GM12875 (cell line): Measurements from ENCODE around the gene PLA2G4E.

Experiments
- H3K4me3 ChIP-seq: one replicate; pipeline ENCODE4 v1.5.1; 2011; ENCODE audit warnings: low read depth, low read length, control low read depth
- TF ChIP-seq, protein P1 (sequence below): IDR thresholded peaks from 2 replicates; pipeline ENCODE4 v1.5.1; 2011; ENCODE audit warnings: low read depth, mild to moderate bottlenecking, control low read depth, inconsistent platforms, low read length, moderate library complexity, borderline replicate concordance; ENCODE audit not compliant: insufficient read depth

PLA2G4E gene

DNA sequence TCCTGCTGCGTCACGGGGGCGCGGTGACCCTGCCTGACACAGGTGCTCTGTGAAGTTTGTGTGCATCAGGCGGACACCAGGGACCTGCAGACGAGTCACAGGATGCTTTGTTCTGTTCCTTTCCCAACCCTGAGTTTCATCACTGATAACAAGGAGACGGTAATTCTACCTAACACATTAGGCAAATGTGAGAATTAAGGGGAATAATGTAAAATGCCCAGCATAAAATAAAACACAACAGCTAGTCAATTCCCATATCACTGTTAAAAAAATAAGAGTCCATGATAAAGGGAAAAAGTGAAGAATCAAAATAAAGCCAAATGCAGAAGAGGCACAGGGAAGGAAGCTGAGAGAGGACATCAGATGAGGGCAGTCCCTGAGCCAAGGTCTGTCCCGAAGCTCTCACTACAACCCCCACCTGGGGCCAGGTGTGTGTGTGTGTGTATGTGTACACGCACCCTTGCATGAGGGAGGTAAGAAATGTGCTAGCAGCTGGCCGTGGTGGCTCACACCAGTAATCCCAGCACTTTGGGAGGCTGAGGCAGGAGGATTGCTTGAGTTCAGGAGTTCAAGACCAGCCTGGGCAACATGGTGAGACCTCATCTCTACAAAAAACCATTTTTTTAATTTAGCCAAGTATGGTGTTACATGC, 46.0 kb upstream of the PLA2G4E start:
- TF ChIP-seq, protein P1, sequence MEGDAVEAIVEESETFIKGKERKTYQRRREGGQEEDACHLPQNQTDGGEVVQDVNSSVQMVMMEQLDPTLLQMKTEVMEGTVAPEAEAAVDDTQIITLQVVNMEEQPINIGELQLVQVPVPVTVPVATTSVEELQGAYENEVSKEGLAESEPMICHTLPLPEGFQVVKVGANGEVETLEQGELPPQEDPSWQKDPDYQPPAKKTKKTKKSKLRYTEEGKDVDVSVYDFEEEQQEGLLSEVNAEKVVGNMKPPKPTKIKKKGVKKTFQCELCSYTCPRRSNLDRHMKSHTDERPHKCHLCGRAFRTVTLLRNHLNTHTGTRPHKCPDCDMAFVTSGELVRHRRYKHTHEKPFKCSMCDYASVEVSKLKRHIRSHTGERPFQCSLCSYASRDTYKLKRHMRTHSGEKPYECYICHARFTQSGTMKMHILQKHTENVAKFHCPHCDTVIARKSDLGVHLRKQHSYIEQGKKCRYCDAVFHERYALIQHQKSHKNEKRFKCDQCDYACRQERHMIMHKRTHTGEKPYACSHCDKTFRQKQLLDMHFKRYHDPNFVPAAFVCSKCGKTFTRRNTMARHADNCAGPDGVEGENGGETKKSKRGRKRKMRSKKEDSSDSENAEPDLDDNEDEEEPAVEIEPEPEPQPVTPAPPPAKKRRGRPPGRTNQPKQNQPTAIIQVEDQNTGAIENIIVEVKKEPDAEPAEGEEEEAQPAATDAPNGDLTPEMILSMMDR: no peak
- no peak overlapping the region for H3K4me3 ChIP-seq

DNA sequence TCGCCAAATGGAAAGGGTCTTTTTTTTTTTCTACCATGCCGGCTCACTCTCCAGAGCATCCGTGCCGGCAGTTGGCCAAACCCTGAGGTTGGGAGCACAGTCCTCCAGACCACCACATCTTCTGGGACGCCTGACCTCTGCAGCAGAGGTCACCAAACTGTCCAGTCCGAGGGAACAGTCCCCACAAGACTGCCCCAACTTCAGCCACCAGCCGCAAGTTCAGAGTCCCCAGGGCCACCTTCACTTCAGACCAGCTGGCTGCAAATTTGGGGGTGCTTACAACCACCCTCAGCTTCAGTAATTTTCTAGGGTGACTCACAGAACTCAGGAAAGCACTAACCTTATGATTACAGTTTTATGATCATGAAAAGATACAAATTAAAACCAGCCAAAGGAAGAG, 44.6 kb upstream of the PLA2G4E start:
- TF ChIP-seq, protein P1: no peak
- no peak overlapping the region for H3K4me3 ChIP-seq

DNA sequence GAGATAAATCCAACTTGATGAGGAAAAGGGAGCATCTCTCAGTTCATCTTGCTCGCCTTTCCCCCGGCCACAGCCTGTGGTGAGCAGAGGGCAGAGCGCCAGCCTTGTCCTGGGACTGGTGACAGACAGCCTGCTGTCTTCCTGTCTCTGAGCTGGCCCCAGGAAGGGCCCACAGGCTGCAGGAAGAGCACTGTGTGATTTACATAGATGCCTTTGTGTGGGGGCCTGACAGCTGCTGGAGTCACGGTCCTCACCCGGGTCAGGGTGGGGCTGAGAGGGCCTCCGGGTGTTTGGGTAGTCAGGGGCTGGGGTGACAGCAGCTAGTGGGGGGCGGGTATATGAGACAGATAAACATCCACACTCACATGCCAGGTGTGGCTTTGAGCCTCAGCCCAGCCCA, 44.2 kb upstream of the PLA2G4E start:
- no peak overlapping the region for H3K4me3 ChIP-seq
- TF ChIP-seq, protein P1: no peak

DNA sequence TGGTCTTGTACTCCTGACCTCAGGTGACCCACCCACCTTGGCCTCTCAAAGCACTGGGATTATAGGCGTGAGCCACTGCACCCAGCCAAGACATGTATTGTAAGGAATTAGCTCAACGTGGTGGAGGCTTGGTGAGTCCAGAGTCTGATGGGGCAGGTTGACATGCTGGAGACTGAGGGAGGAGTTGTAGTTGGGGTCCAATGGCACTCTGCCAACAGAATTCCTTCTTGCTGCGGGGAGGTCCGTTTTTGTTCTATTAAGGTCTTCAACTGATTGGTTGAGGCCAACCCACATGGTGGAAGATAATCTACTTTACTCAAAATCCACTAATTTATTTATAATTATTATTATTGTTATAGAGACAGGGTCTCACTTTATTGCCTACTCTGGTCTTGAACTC, 43.4 kb upstream of the PLA2G4E start:
- no peak overlapping the region for H3K4me3 ChIP-seq
- TF ChIP-seq, protein P1: no peak

DNA sequence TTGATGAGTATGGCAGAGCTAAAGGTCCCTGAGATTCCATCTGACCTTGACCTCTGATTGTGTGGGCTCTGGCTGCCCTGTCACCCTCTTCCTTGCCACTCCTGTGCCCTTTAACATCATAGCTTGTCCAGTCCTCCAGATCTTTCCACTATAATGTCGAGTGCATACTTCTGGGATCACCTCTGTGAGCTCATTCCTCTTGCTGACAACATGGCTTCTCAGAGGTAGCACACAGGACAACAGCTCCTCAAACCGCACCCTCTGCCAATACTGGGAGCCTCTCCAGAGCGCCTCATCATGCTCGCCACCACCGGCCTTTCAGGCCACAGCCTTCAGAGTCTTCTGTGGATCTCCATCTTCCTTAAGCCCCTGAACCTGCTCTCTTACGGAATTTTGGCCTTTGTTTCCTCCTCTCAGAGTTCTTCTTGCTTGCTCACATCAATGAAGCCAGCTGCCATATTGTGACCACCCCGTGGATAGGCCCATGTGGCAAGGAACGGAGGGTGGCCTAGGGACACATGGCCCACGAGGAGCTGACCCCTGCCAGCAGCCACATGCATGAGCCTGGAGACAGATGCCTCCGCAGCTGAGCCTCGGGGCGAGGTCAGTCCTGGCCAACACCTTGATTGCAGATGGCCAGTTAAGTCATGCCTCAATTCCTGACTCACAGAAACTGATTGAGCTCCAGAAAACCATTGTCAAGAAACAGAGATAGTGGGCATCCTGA, 42.4 kb upstream of the PLA2G4E start:
- TF ChIP-seq, protein P1: no peak
- no peak overlapping the region for H3K4me3 ChIP-seq

DNA sequence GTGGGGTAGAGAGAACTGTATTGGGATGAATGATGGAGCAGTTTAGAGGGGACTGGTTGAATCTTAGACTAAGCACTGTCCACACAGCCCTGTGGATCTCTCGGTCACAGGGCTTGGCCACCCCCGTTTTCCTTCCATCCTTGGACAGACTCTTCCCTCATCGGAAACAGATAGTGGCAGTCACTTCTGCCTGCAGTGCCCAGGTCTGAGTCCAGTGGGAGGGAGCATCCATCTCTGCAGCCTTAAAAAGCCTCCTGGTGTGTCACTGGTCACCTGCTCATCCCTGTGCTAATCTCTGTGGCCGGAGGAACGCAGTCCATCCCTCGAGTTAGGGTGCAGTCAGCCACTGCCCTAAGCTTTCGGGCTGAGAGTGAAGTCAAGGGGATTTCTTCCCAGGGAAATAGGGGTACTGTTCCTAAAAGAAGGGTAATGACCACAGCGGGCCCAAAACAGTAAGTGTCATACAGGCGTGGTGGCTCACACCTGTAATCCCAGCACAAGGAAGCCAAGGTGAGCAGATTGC, 41.5 kb upstream of the PLA2G4E start:
- TF ChIP-seq, protein P1: no peak
- no peak overlapping the region for H3K4me3 ChIP-seq

DNA sequence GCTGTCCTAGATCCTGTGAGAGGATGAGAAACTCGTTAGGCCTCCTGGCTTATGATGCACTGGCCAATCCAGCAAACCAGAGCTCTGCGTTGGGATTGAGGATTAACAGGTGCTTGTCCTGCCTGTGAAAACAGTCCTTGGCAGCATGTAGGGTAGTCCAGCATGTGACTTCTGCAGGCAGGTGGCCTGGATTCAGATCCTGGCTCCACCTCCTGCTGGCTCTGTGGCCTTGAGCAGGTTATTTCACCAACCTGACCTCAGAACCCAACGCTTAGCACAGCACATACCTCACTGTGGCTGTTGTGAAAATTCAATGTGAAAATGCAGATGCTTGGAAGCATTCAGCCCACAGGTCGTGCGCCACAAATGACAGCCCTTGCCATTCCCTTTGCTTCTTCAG, 40.0 kb upstream of the PLA2G4E start:
- TF ChIP-seq, protein P1: no peak
- no peak overlapping the region for H3K4me3 ChIP-seq
